AG04449 (cell line): Measurements from ENCODE around the gene EIF4G2.

Source experiments
- CTCF ChIA-PET: fragments of 350-600 bp; formaldehyde crosslinking; extraction: SDS; loops from one replicate; lab custom pipeline; 2021; ENCODE audit warnings: antibody characterized with exemption; lab: Yijun Ruan, JAX
- POLR2A ChIA-PET: fragments of 400-600, 350-600 bp; formaldehyde crosslinking; extraction: SDS; loops from one replicate; lab custom pipeline; 2020; ENCODE audit warnings: antibody characterized with exemption, inconsistent platforms; lab: Yijun Ruan, JAX
- DNase-seq: peaks from one replicate; pipeline ENCODE4 v3.0.0-alpha.2; 2010; ENCODE audit warnings: low read depth, low spot score
- H3K4me3 ChIP-seq: 2 replicates; pipeline ENCODE4 v1.5.1; 2011; ENCODE audit warnings: low read depth, mild to moderate bottlenecking, control low read depth, low read length
- TF ChIP-seq, protein P1 (sequence below): IDR thresholded peaks from one replicate; pipeline ENCODE4 v1.5.1; 2011; ENCODE audit warnings: mild to moderate bottlenecking, moderate library complexity, low read length, control low read depth, inconsistent platforms; ENCODE audit not compliant: insufficient read depth; ENCODE audit errors: missing control alignments

EIF4G2 gene

DNA sequence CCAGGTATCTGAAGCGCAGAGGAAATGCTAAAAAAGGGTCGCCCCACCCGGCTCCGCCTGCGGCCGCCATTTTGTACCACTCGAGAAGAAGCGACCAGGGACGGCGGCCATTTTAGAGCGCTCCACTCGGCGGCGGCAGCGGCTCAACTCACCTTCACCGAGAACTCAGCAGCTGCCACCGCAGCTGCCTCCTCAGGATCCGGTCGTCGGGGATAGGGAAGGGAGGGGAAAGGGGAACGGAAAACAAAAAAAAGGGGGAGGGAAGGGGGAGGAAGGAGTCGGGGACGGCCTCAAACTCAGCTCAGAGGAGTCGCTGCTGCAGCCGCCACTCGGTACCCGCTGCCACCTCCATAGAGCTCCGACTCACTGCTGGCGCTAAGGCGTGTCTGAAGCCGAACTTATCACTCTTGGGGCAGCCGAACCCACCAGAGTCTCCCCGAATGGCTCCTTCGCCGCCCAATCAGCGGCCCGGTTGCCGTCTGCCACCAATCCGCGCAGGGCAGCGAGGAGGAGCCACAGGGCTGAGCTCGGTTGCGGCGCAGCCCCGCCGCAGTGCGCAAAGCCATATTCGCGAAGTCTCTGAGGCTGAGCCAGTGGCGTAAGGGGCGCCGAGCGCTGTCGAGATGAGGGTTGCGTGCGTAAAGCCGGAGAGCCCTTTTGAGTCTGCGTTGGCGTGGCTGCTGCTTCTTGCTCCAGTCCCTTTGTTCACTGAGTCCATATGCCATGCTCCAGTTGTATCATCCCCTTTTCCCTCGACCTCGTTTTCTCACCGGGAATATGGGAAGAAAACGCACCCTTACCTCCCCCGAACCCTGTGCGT lies at the start of gene EIF4G2:
Gene EIF4G2 (minus strand): TSS at position 374 of the 820 bp plus-strand sequence.
- peak; percentile 86 for DNase-seq
- TF ChIP-seq, protein P1, sequence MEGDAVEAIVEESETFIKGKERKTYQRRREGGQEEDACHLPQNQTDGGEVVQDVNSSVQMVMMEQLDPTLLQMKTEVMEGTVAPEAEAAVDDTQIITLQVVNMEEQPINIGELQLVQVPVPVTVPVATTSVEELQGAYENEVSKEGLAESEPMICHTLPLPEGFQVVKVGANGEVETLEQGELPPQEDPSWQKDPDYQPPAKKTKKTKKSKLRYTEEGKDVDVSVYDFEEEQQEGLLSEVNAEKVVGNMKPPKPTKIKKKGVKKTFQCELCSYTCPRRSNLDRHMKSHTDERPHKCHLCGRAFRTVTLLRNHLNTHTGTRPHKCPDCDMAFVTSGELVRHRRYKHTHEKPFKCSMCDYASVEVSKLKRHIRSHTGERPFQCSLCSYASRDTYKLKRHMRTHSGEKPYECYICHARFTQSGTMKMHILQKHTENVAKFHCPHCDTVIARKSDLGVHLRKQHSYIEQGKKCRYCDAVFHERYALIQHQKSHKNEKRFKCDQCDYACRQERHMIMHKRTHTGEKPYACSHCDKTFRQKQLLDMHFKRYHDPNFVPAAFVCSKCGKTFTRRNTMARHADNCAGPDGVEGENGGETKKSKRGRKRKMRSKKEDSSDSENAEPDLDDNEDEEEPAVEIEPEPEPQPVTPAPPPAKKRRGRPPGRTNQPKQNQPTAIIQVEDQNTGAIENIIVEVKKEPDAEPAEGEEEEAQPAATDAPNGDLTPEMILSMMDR: no peak
- CTCF ChIA-PET: interaction anchor here (0.9 to 2.3 kb wide), 9 partner anchors 9 to 978 kb away, joined by 3 to 8 read pairs (median 4); no protein-coding TSS in a partner anchor
- peak within 1 kb of the TSS; percentile 90 for H3K4me3 ChIP-seq
- POLR2A ChIA-PET: interaction anchor here (0.6 to 3.9 kb wide), 41 partner anchors 8 to 1476 kb away, joined by 3 to 116 read pairs (median 7); partner anchors contain the start of genes USP47 and ZBED5

DNA sequence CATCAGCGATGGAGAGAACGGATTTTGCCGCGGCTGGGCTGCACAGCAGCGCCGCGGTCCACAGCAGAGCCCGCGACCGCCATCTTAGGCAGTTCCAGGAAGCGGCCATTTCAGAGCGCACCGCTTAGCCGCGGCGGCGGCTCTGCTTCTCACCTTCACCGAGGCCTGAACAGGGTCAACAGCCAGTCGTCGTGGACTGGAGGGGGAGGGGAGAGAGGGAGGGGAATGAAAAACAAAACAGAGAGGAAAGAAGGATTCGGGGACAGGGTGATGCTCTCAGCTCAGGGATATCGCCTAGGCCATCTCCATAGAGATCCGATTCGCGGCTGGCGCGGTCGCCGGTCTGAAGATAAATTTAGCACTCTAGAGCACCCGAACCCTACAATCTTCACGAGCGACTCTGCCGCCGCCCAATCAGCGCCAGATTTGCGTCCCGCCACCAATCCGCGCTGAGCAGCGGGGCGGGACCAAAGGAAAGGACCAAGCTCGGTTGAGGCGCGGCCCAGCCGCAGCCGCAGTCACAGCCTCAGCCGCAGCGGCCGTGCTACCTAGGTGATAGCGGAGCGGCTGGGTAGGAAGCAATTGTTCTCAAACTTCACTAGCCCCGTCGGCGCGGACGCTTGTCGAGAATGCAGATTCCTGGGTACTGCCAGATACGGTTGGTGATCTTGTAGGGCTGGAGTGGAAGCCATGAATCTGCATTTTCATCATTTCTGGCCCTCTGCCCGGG lies 49.1 kb upstream of the EIF4G2 start, which contains the start of gene ZBED5:
Gene ZBED5 (minus strand): TSS at position 345 of the 730 bp plus-strand sequence. CDS start 3,108 bp downstream, outside the sequence.
- CTCF ChIA-PET: interaction anchor here (1.0 to 2.4 kb wide), 12 partner anchors 10 to 930 kb away, joined by 3 to 8 read pairs (median 5); no protein-coding TSS in a partner anchor
- DNase-seq: peak; percentile 75
- POLR2A ChIA-PET: interaction anchor here (0.6 to 5.6 kb wide), 16 partner anchors 9 to 1293 kb away, joined by 3 to 116 read pairs (median 6); partner anchors contain the start of gene EIF4G2
- peak within 1 kb of the TSS; percentile 95 for H3K4me3 ChIP-seq
- TF ChIP-seq, protein P1: peak; percentile 21

DNA sequence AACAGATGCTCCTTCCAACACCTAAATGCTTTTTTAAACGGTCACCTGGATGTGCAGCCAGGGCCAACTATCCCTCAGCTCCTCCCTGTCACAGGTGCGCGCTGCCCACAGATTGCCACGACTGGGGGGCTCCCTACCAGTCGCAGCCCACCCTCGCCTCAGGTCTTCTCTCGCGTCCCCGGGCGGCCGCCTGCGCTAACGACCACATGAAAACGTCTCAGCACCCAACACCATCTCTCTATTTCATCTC lies 48.7 kb upstream of the EIF4G2 start:
- ChIA-PET CTCF (interaction anchor here (0.9 to 2.4 kb wide), 7 partner anchors 9 to 930 kb away, joined by 3 to 8 read pairs (median 4); no protein-coding TSS in a partner anchor), POLR2A (interaction anchor here (0.6 to 5.6 kb wide), 12 partner anchors 9 to 1294 kb away, joined by 3 to 116 read pairs (median 9); partner anchors contain the start of gene EIF4G2)
- TF ChIP-seq, protein P1: no peak
- no peak for DNase-seq
- H3K4me3 ChIP-seq: peak overlapping the region; percentile 95

DNA sequence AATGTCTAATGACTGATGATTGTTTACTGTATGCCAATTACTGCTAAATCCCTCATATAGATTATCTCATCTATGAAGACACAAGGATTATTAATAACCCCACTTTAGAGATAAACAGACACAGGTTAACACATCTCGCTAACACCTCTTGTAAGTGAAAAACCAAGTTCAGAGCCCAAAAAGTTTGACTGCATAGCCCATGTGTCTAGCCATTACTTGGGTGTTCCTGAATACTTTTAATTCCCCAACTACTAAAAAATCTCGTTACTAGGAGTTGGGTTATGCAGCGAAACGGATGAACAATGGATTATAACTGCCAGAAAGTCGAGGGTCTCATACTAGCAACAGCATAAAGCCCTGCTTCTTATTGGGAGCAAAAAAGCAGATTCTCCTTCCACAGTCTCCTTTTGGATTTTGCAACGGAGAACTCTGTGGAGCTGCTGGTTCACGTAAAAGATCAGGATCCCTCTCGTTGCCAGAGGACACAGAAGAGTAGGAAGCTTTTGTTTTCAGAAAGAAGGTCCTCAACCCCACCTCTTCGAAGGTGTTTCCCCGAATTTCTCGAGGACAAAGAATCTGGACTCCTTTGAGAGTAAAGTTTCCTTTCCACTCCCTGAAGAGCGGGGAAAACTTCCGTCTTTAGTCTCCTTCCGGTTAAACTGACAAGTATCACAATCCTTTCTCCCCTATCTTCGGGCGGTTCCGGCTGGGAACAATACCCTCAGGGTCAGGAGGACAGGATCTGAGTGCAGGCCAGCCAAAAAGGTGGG lies 48.1 kb upstream of the EIF4G2 start:
- peak overlapping the region; percentile 95 for H3K4me3 ChIP-seq
- ChIA-PET POLR2A (interaction anchor here (1.7 to 5.6 kb wide), 5 partner anchors 8 to 48 kb away, joined by 10 to 116 read pairs (median 13); partner anchors contain the start of gene EIF4G2), CTCF (interaction anchor here (0.9 to 2.4 kb wide), 6 partner anchors 9 to 931 kb away, joined by 3 to 8 read pairs (median 4); no protein-coding TSS in a partner anchor)
- TF ChIP-seq, protein P1: no peak
- no peak for DNase-seq

DNA sequence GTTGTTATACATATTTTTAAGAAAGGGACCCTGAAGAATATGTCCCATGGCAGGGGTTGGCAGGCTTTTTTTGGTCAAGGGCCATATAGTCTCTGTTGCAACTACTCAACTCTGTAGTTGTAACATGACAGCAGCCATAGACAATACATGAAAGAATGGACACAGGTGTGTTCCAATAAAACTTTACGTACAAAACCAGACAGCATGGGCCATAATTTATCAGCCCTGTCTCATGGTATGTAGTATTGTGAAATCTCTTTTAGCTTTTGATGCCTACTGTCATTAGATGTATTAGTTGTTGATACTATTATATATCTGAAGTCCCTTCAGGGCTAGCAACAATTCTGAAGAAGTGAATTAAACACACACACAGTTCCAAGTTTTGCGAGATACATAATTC lies 46.6 kb upstream of the EIF4G2 start:
- TF ChIP-seq, protein P1: no peak
- no peak overlapping the region for H3K4me3 ChIP-seq
- no peak for DNase-seq
- POLR2A ChIA-PET: interaction anchor here (5.6 kb wide), 1 partner anchor 47 kb away, joined by 116 read pairs; the partner anchor contains the start of gene EIF4G2
- CTCF ChIA-PET: interaction anchor here (1.0 to 2.0 kb wide), 4 partner anchors 23 to 84 kb away, joined by 3 to 8 read pairs (median 5); no protein-coding TSS in a partner anchor
